Measurements from ENCODE around the gene TCL1B. TPM values are rescaled to one million over a fixed set of nuclear protein-coding genes. Genes with fewer than 3 reads are reported as not detected.

TCL1B gene
- total RNA-seq, 1 donor from 2014 or later: not detected

- ATAC-seq (ENCODE audit: poor library complexity) (no peak), DNase-seq (no peak)
- intact Hi-C loops (cut with DNase I): no loop called here
Measured at GRCh38 chr14:95733212-95733611, 47.0 kb downstream of the TCL1B start.

GRCh38 chr14:95739356-95739755 is 53.1 kb downstream of the TCL1B start:
- no peak for DNase-seq
- no peak for ATAC-seq (ENCODE audit: poor library complexity)
- intact Hi-C loops (cut with DNase I): no loop called here

GRCh38 chr14:95741038-95741490 is 54.8 kb downstream of the TCL1B start:
- intact Hi-C loops (cut with DNase I): no loop called here
- DNase-seq: no peak

GRCh38 chr14:95741781-95742180 is 55.6 kb downstream of the TCL1B start:
- ATAC-seq (ENCODE audit: poor library complexity): no peak
- no peak for DNase-seq
- intact Hi-C loops (cut with DNase I): no loop called here

More at GRCh38 chr14:95741038-95741490, 54.8 kb downstream of the TCL1B start:
- ATAC-seq (ENCODE audit: poor library complexity): no peak

Other genes starting within 250 kb of the TCL1B start
- 15.1 TPM for gene SYNE3, start 169.8 kb upstream of the TCL1B start, total RNA-seq
- gene GLRX5, start 151.4 kb upstream of the TCL1B start, total RNA-seq: 85.4 TPM
- not detected for gene TCL1A, start 27.7 kb downstream of the TCL1B start, total RNA-seq
- gene TUNAR, start 190.4 kb downstream of the TCL1B start, total RNA-seq: not detected

Data from Right ventricle myocardium superior (tissue), 1 donor.